ENCODE results near the gene STXBP1.

STXBP1 gene

DNA sequence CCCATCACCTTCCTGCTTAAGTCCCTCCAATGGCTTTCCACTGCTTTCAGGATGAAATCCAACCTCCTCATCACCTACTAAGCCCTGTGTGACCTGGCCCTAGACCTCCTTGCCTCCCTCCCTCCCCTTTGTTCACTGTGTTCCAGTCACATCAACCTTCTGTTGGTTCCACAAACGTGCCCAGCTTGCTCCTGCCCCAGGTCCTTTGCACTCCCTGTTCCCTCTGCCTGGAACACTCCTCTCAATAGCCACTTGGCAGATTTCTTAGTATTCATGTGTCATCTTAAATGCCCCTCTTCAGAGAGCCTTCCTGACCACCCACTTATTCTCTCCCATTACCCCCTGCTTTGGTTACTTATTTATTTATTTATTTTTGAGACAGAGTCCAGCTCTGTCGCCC lies 24.1 kb upstream of the STXBP1 start:
- Histone ChIP-seq H2AFZ (ENCODE audit: low read depth, low read length, severe bottlenecking) (no peak overlapping the region), H3K4me2 (ENCODE audit: low read depth, low read length, poor library complexity, severe bottlenecking) (no peak overlapping the region), H3K9me3 (ENCODE audit: insufficient read depth, low read length) (no peaks in the 10 kb centered on the region), H4K20me1 (ENCODE audit: low read depth, low read length) (no peaks in the 10 kb centered on the region), H3F3A (ENCODE audit: insufficient read depth) (no peaks in the 10 kb centered on the region), H3K9ac (ENCODE audit: low read length) (no peak overlapping the region), H3K27ac (ENCODE audit: low read depth, low read length) (no peak overlapping the region), H3K27me3 (ENCODE audit: low read length) (no peaks in the 10 kb centered on the region), H3K9me2 (replicated peaks; ENCODE audit: insufficient read depth, low read length) (no peaks in the 10 kb centered on the region), H3K4me3 (ENCODE audit: insufficient read depth, low read length, poor library complexity, severe bottlenecking) (no peak overlapping the region), H3K79me2 (ENCODE audit: insufficient read depth, low read length) (no peaks in the 10 kb centered on the region), H3K36me3 (ENCODE audit: low read length) (no peaks in the 10 kb centered on the region)
- TF ChIP-seq EZH2phosphoT487 (conservative IDR thresholded peaks at IDR 0.05; ENCODE audit: low read length) (no peak), CTCF (IDR thresholded peaks at IDR 0.05; ENCODE audit: insufficient read depth, low read length, poor library complexity, severe bottlenecking) (no peak)

DNA sequence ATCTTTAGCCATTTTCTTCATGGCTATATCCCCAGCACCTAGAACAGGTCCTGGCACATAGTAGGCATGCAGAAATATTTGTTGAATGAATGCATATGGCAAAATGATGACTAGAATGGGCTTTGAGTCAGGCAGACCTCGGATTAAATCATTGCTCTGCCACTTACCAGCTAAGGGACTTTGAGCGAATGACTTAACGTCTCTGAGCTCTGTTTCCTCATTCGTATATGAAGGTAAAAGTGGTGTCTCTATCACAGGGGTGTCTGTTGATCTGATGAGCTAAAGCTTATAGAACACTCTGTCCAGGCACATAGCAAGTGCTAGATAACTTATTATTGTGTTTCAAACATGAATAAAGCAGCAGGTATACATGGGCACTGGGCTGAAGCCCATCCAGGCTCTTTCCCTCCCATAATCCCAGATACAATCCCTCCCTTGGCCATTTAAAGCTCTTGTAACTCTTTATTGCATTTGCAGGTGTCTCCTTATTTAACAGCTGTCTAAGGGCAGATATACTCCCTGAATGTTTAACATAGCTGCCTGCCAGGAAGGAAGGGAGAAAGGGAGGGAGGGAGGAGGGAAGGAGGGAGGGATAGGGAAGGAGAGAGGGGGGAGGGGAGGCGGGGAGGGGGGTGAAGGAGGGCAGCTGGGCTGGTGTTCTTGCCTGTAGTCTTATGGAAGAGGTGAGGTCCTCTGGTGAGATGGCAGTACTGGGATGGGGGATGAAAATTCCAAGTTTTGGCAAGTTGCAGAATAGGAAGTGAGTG lies 23.2 kb upstream of the STXBP1 start:
- Histone ChIP-seq H3K9ac (ENCODE audit: low read length) (no peak overlapping the region), H3K4me2 (ENCODE audit: low read depth, low read length, poor library complexity, severe bottlenecking) (no peak overlapping the region), H3K9me2 (replicated peaks; ENCODE audit: insufficient read depth, low read length) (no peaks in the 10 kb centered on the region), H3K36me3 (ENCODE audit: low read length) (no peaks in the 10 kb centered on the region), H3K27ac (ENCODE audit: low read depth, low read length) (no peak overlapping the region), H3K4me3 (ENCODE audit: insufficient read depth, low read length, poor library complexity, severe bottlenecking) (no peak overlapping the region), H3K79me2 (ENCODE audit: insufficient read depth, low read length) (no peaks in the 10 kb centered on the region), H3F3A (ENCODE audit: insufficient read depth) (no peaks in the 10 kb centered on the region), H4K20me1 (ENCODE audit: low read depth, low read length) (no peaks in the 10 kb centered on the region), H3K9me3 (ENCODE audit: insufficient read depth, low read length) (no peaks in the 10 kb centered on the region), H2AFZ (ENCODE audit: low read depth, low read length, severe bottlenecking) (no peak overlapping the region), H3K27me3 (ENCODE audit: low read length) (no peaks in the 10 kb centered on the region)
- TF ChIP-seq CTCF (IDR thresholded peaks at IDR 0.05; ENCODE audit: insufficient read depth, low read length, poor library complexity, severe bottlenecking) = no peak
- TF ChIP-seq EZH2phosphoT487 (conservative IDR thresholded peaks at IDR 0.05; ENCODE audit: low read length) = no peak

GRCh38 chr9:127589955-127590370 lies 22.1 kb upstream of the STXBP1 start:
- Histone ChIP-seq H3K4me2 (ENCODE audit: low read depth, low read length, poor library complexity, severe bottlenecking) (no peak overlapping the region), H3K4me3 (ENCODE audit: insufficient read depth, low read length, poor library complexity, severe bottlenecking) (no peak overlapping the region), H3K27me3 (ENCODE audit: low read length) (no peaks in the 10 kb centered on the region), H3K79me2 (ENCODE audit: insufficient read depth, low read length) (no peaks in the 10 kb centered on the region), H4K20me1 (ENCODE audit: low read depth, low read length) (no peaks in the 10 kb centered on the region), H3K36me3 (ENCODE audit: low read length) (no peaks in the 10 kb centered on the region), H3K9me2 (replicated peaks; ENCODE audit: insufficient read depth, low read length) (no peaks in the 10 kb centered on the region), H2AFZ (ENCODE audit: low read depth, low read length, severe bottlenecking) (no peak overlapping the region), H3K27ac (ENCODE audit: low read depth, low read length) (no peak overlapping the region), H3F3A (ENCODE audit: insufficient read depth) (no peaks in the 10 kb centered on the region), H3K9me3 (ENCODE audit: insufficient read depth, low read length) (no peaks in the 10 kb centered on the region), H3K9ac (ENCODE audit: low read length) (no peak overlapping the region)
- TF ChIP-seq CTCF (IDR thresholded peaks at IDR 0.05; ENCODE audit: insufficient read depth, low read length, poor library complexity, severe bottlenecking) = peak; percentile 63
- TF ChIP-seq EZH2phosphoT487 (conservative IDR thresholded peaks at IDR 0.05; ENCODE audit: low read length) = no peak
